Pancreas (tissue), 10 donors: ENCODE measurements around the gene MAP3K3. TPM values are rescaled to one million over a fixed set of nuclear protein-coding genes. Genes with fewer than 3 reads are reported as not detected.

Experiments
- ATAC-seq, 4 donors: fragments of 200-7000 bp; cut with Tn5 transposase; one replicate each; pipeline versions ENCODE4 v1.8.0 to v1.9.1; 2020; ENCODE audit warnings: mild to moderate bottlenecking in 4 of 4, moderate library complexity in 4 of 4
- DNase-seq, 6 donors: peaks; one replicate each; pipeline ENCODE4 v3.0.0-alpha.2; 2020
- FAIRE-seq: peaks from 2 replicates; lab custom pipeline; 2012; peaks lifted over from hg19 to GRCh38; lab: Jason Lieb, UNC
- H3K27ac ChIP-seq, 4 donors: fragments of 200-600 bp; sonication (generic); 1 replicate in 3 of 4; 2 replicates in 1 of 4; pipeline versions ENCODE4 v1.5.0 to v1.8.0; 2020
- H3K27me3 ChIP-seq, 4 donors: fragments of 200-600 bp; one replicate each; pipeline ENCODE4 v1.8.0; 2021
- H3K36me3 ChIP-seq, 3 donors: fragments of 200-600 bp; sonication (generic) in 1 of 3; one replicate each; pipeline versions ENCODE4 v1.5.0 to v1.8.0; 2020 to 2021
- H3K4me1 ChIP-seq, 3 donors: fragments of 200-600 bp; one replicate each; pipeline ENCODE4 v1.8.0; 2021
- H3K4me3 ChIP-seq, 4 donors: fragments of 200-600 bp; sonication (generic) in 2 of 4; one replicate each; pipeline versions ENCODE4 v1.5.0 to v1.8.0; 2020 to 2021
- H3K9me3 ChIP-seq, 4 donors: fragments of 200-600 bp; one replicate each; pipeline ENCODE4 v1.8.0; 2021
- CTCF ChIP-seq, 4 donors: fragments of 200-600 bp; sonication (generic) in 3 of 4; IDR thresholded peaks; one replicate each; pipeline versions ENCODE4 v1.5.0 to v1.8.0; 2021; ENCODE audit warnings: antibody characterized with exemption in 4 of 4
- WGBS, 2 donors: extraction: QIAGEN DNeasy Blood & Tissue Kit; methylation state at CpG; one replicate each; pipeline ENCODE4 v1.1.7; 2013; 5-methylcytosine and 5-hydroxymethylcytosine counted together
- intact Hi-C, 3 donors: fragments of 100-400 bp; cut with DNase I; formaldehyde crosslinking; loops; one replicate each; pipeline versions ENCODE4 v1.11.1 to v1.14.2; 2022
- polyA plus RNA-seq, 2 donors: library from polyadenylated mRNA; stranded (reverse); fragments of 200-250 nt; gene quantifications; one replicate each; pipeline ENCODE4 v1.2.3, GENCODE V29; 2013
- total RNA-seq, 6 donors: library from RNA; stranded (reverse); fragmentation: NEBNext Ultra II Directional in 4 of 6; extraction: Animal tissue kit (Norgen Biotek cat#: 25700) in 4 of 6; gene quantifications; one replicate each; pipeline versions ENCODE4 v1.2.1 to v1.2.4, GENCODE V29; 2021 to 2023
- donor health status: healthy with polysubstance abuse.
- donor health status: DM: no; HTN: no; CAD: no; lungs with moderate emphysema.
- donor health status: DM: no; HTN: no; CAD: no.
- donor health status: control.
- donor health status: control.
- donor health status: Bipolar disorder and iron deficiency.
- donor health status: DM: yes; HTN: yes; CAD: no.
- donor health status: DM: no; HTN: no; CAD: no.
- donor health status: DM: no; HTN: no; CAD: no.
- donor health status: DM: yes; HTN: yes; CAD: no.

MAP3K3 gene
- total and polyA plus RNA-seq, 8 donors: 8.4 to 21.9 (median 11.4) TPM

- peaks cover 4 to 34% (median 26%) of the 10 kb centered on the region in 3 donors for H3K36me3 ChIP-seq
- intact Hi-C loops: no loop called here
- no peaks in the 10 kb centered on the region for H3K4me1 ChIP-seq
- no peak overlapping the region for H3K27ac ChIP-seq
- no peaks in the 10 kb centered on the region for H3K27me3 ChIP-seq
- H3K4me3 ChIP-seq: no peak overlapping the region
- FAIRE-seq (no peak), ATAC-seq (no peak), DNase-seq (no peak)
- no peaks in the 10 kb centered on the region for H3K9me3 ChIP-seq
- TF ChIP-seq CTCF (IDR thresholded peaks at IDR 0.05): no peak
- WGBS, 2 donors: 90 to 95% methylated on average over 12 of the region's 12 CpGs
These were observed 72.2 kb downstream of the MAP3K3 start for GRCh38 chr17:63694229-63694949.

DNA sequence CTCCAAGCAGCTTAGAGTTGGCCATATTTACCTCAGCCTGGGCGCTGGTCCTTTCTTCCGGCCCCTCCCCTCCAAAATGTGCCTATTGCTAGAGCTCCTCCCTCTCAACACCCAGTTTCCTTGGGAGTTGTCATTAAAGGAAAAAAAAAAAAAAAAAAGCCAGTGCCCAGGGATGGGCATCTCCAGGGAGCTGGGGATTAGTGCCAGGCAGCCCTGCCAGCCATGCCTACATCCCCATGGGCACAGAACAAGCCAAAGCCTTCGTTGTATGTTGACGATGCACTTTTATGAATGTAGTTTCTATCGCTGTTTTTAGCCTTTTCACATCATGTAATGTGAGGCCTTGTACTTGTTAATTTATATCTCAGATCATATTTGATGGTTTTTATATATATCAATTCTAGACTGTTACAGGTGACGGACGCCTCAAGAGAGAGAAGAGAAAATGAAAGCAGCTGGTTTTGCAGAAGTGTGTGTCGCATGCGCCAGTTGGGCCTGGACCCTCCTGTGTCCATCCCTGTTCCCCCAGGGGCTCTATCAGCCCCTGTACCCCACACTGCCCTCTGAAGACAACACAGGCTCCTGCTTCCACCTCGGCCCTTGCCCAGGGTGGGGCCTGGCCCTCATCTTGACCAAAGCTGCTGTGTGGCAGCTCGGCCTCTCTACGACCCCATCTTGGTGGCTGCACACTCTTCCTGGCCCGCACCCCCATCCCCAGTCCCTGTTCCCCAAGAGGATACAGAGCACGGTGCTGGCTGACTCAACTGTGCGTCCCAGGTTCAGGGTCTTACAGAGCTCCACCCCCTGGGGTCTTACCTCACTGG, 72.9 kb downstream of the MAP3K3 start:
- no peaks in the 10 kb centered on the region for H3K4me1 ChIP-seq
- TF ChIP-seq CTCF (IDR thresholded peaks at IDR 0.05): no peak
- no peaks in the 10 kb centered on the region for H3K27me3 ChIP-seq
- DNase-seq: no peak
- intact Hi-C loops: no loop called here
- FAIRE-seq: no peak
- no peak for ATAC-seq
- no peak overlapping the region for H3K4me3 ChIP-seq
- peaks cover 2 to 26% (median 23%) of the 10 kb centered on the region in 3 donors for H3K36me3 ChIP-seq
- WGBS, 2 donors: 86 to 91% methylated on average over 15 of the region's 15 CpGs
- no peaks in the 10 kb centered on the region for H3K9me3 ChIP-seq
- H3K27ac ChIP-seq: no peak overlapping the region

- intact Hi-C loops: no loop called here
- H3K4me3 ChIP-seq: no peak overlapping the region
- H3K27ac ChIP-seq: no peak overlapping the region
- FAIRE-seq: no peak
- H3K9me3 ChIP-seq: no peaks in the 10 kb centered on the region
- no peaks in the 10 kb centered on the region for H3K4me1 ChIP-seq
- DNase-seq: no peak
- H3K36me3 ChIP-seq: peaks cover 0 to 19% (median 17%) of the 10 kb centered on the region in 3 donors
- 86 to 92% methylated on average over 6 of the region's 6 CpGs for WGBS, 2 donors
- H3K27me3 ChIP-seq: no peaks in the 10 kb centered on the region
- no peak for TF ChIP-seq CTCF (IDR thresholded peaks at IDR 0.05)
- ATAC-seq: no peak
These were observed 73.7 kb downstream of the MAP3K3 start for GRCh38 chr17:63695889-63696288.

DNA sequence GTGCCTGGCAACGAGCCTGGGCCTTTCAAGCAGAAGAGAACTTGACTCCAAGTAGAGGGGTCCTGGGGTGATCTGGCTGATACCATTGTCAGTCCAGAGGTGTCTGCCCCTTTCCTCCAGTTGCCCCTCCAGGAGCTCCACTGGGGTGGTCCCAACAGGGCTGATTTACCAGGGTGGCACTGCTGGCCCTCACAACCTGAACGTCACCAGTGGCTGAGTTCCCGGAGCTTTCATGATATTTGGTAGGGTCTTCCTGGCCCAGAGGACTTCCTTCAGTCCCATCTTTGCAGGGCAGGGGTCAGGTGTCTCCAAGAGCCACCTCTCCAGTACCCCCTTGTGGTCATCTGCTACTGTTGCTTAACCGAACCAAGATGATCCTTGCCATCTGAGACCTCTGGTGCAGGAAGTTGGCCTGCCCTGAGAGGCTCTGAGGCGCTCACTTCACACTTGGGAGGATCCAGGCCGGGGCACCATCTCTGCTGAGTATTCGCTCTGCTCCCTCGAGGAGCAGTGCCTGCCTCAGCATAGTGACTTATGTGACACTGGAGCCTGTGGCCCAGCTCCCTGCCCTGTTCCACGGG, 74.3 kb downstream of the MAP3K3 start:
- intact Hi-C loops: no loop called here
- H3K9me3 ChIP-seq: no peaks in the 10 kb centered on the region
- H3K4me1 ChIP-seq: no peaks in the 10 kb centered on the region
- no peak overlapping the region for H3K27ac ChIP-seq
- TF ChIP-seq CTCF (IDR thresholded peaks at IDR 0.05): peak in 2 of 4 donors; percentile 12 to 15
- H3K36me3 ChIP-seq: peaks cover 0 to 13% (median 12%) of the 10 kb centered on the region in 3 donors
- FAIRE-seq (no peak), ATAC-seq (no peak), DNase-seq (no peak)
- 69 to 70% methylated on average over 9 of the region's 9 CpGs for WGBS, 2 donors
- H3K27me3 ChIP-seq: no peaks in the 10 kb centered on the region
- H3K4me3 ChIP-seq: no peak overlapping the region
